ENCODE results near the gene CMTM2. TPM values are rescaled to one million over a fixed set of nuclear protein-coding genes. Genes with fewer than 3 reads are reported as not detected.
"Not testable (repeated sequence)": the region's sequence is repeated elsewhere in the genome, so short reads cannot be mapped to it uniquely, and the experiment has no call there.

The CMTM2 gene
- total and polyA plus RNA-seq, 12 donors: 0.17 to 0.80 (median 0.55) TPM; not detected in 9

DNA sequence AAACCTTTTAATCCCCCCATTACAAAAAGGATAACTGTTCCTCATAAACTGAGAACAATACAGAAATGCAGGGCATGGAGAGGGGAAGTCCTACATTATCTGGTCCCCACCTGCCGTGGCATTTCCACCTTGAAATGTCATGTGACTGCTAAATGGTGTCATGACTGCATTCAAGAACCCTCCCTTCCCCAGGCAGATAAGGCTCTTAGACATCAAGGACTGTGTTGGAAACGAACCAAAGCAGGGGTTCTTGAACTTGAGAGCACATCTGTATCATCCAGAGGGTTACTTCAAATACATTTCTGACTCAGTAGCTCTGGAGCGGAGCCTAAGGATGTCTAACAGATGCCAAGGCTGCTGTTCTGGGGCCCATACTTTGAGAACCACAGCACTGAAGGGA lies 43.6 kb downstream of the CMTM2 start:
- intact Hi-C loops (cut with DNase I): no loop called here
- no peaks in the 10 kb centered on the region for H3K9me3 ChIP-seq (replicated peaks in 1 of 3)

DNA sequence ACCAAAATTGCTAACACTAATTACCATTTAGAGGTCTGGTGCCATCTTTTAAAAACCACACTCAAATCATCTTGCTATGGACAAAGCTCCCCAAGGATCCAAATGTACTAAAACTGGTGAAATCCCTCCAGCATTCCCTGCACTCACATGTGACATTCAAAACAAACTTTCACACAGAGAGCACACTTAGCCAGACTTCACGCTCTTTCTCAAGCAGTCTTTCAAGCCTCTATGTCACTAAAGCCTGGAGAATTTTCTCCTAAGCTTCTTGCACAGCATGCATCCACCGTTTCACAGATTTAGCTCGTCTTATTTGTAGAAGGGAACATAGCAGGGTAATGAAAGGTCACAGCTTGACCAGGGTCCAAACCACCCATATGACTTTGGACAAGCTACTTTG lies 44.5 kb downstream of the CMTM2 start:
- no peak for TF ChIP-seq POLR2A (IDR thresholded peaks at IDR 0.05)
- TF ChIP-seq, protein P1, sequence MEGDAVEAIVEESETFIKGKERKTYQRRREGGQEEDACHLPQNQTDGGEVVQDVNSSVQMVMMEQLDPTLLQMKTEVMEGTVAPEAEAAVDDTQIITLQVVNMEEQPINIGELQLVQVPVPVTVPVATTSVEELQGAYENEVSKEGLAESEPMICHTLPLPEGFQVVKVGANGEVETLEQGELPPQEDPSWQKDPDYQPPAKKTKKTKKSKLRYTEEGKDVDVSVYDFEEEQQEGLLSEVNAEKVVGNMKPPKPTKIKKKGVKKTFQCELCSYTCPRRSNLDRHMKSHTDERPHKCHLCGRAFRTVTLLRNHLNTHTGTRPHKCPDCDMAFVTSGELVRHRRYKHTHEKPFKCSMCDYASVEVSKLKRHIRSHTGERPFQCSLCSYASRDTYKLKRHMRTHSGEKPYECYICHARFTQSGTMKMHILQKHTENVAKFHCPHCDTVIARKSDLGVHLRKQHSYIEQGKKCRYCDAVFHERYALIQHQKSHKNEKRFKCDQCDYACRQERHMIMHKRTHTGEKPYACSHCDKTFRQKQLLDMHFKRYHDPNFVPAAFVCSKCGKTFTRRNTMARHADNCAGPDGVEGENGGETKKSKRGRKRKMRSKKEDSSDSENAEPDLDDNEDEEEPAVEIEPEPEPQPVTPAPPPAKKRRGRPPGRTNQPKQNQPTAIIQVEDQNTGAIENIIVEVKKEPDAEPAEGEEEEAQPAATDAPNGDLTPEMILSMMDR (IDR thresholded peaks at IDR 0.05): no peak
- DNase-seq: no peak
- WGBS, 4 donors: 93 to 100% (median 94%) methylated on average over 3 of the region's 3 CpGs
- no peaks in the 10 kb centered on the region for H3K9me3 ChIP-seq (replicated peaks in 1 of 3)
- no peaks in the 10 kb centered on the region for H3K36me3 ChIP-seq (replicated peaks in 1 of 2)
- no peak overlapping the region for H3K27ac ChIP-seq
- H3K4me1 ChIP-seq (replicated peaks in 1 of 2): peaks cover 6 to 13% of the 10 kb centered on the region in 2 donors
- H3K27me3 ChIP-seq: no peaks in the 10 kb centered on the region
- intact Hi-C loops (cut with DNase I): no loop called here
- no peak overlapping the region for H3K4me3 ChIP-seq

More for the DNA sequence above, 43.6 kb downstream of the CMTM2 start:
- H3K4me1 ChIP-seq (replicated peaks in 1 of 2): peaks cover 15% of the 10 kb centered on the region in 2 donors
- H3K36me3 ChIP-seq (replicated peaks in 1 of 2): no peaks in the 10 kb centered on the region
- H3K27ac ChIP-seq: peak overlapping the region in 1 of 5 donors; percentile 2
- DNase-seq: peak in 2 of 7 donors; percentile 56 to 69
- no peak overlapping the region for H3K4me3 ChIP-seq
- TF ChIP-seq, protein P1 (IDR thresholded peaks at IDR 0.05): no peak
- no peak for TF ChIP-seq POLR2A (IDR thresholded peaks at IDR 0.05)
- 28 to 52% (median 42%) methylated on average over 2 to 3 of the region's 3 CpGs for WGBS, 4 donors
- no peaks in the 10 kb centered on the region for H3K27me3 ChIP-seq

DNA sequence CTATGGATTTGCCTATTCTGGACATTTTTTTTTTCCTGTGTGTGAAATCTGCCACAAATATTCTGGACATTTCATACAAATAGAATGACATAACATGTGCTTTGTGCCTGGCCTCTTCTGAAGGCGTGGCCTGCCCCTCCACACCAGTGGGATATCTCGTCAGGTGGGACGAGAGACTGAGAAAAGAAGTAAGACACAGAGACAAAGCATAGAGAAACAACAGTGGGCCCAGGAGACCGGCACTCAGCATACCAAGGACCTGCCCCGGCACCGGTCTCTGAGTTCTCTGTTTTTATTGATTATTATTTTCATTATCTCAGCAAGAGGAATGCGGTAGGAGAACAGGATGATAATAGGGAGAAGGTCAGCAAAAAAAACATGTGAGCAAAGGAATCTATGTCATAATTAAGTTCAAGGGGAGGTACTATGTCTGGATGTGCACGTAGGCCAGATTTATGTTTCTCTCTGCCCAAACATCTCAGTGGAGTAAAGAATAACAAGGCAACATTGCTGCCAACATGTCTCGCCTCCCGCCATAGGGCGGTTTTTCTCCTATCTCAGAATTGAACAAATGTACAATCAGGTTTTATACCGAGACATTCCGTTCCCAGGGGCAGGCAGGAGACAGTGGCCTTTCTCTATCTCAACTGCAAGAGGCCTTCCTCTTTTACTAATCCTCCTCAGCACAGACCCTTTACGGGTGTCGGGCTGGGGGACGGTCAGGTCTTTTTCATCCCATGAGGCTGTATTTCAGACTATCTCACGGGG lies 48.5 kb downstream of the CMTM2 start:
- DNase-seq; intact Hi-C loops (cut with DNase I): not testable (repeated sequence)
- WGBS, 4 donors: 79 to 86% (median 83%) methylated on average over 17 of the region's 17 CpGs

DNA sequence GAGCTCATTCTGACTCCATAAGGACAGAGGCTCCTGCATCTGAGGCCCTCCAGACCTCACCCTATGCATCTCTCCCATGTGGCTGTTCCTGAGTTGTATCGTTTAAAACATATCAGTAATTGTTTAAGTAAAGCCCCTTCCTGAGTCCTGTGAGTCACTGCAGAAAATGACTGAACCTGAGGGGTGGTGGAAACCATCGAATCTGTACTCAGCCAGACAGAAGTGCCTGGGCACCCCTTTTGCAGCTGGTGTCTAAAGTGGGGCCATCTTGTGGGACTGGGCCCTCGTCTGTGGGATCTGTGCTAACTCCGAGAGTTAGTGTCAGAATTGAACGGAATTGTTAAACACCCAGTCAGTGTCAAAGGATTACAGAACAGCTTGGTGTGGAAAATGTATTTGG lies 50.6 kb downstream of the CMTM2 start:
- Histone ChIP-seq H3K4me1 (replicated peaks in 1 of 2) (no peaks in the 10 kb centered on the region), H3K36me3 (replicated peaks in 1 of 2) (no peaks in the 10 kb centered on the region), H3K27me3 (no peaks in the 10 kb centered on the region), H3K4me3 (no peak overlapping the region), H3K9me3 (replicated peaks in 1 of 3) (no peaks in the 10 kb centered on the region), H3K27ac (no peak overlapping the region)
- no peak for DNase-seq
- 95 to 99% (median 97%) methylated on average over 5 of the region's 5 CpGs for WGBS, 4 donors
- intact Hi-C loops (cut with DNase I): no loop called here
- TF ChIP-seq, protein P1 (IDR thresholded peaks at IDR 0.05): no peak
- no peak for TF ChIP-seq POLR2A (IDR thresholded peaks at IDR 0.05)

More for the DNA sequence above, 48.5 kb downstream of the CMTM2 start:
- H3K27me3 ChIP-seq; H3K36me3 ChIP-seq (replicated peaks in 1 of 2); H3K4me1 ChIP-seq (replicated peaks in 1 of 2); H3K9me3 ChIP-seq (replicated peaks in 1 of 3); H3K4me3 ChIP-seq; H3K27ac ChIP-seq: not testable (repeated sequence)

DNA sequence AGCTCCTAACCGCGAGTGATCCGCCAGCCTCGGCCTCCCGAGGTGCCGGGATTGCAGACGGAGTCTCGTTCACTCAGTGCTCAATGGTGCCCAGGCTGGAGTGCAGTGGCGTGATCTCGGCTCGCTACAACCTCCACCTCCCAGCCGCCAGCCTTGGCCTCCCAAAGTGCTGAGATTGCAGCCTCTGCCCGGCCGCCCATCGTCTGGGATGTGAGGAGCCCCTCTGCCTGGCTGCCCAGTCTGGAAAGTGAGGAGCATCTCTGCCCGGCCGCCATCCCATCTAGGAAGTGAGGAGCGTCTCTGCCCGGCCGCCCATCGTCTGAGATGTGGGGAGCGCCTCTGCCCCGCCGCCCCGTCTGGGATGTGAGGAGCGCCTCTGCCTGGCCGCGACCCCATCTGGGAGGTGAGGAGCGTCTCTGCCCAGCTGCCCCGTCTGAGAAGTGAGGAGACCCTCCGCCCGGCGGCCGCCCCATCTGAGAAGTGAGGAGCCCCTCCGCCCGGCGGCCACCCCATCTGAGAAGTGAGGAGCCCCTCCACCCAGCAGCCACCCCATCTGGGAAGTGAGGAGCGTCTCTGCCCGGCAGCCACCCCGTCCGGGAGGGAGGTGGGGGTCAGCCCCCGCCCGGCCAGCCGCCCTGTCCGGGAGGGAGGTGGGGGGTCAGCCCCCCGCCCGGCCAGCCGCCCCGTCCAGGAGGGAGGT lies 51.4 kb downstream of the CMTM2 start:
- H3K27me3 ChIP-seq; H3K27ac ChIP-seq; intact Hi-C loops (cut with DNase I); H3K4me3 ChIP-seq; H3K9me3 ChIP-seq (replicated peaks in 1 of 3); H3K4me1 ChIP-seq (replicated peaks in 1 of 2); H3K36me3 ChIP-seq (replicated peaks in 1 of 2); DNase-seq: not testable (repeated sequence)
- 90 to 95% (median 94%) methylated on average over 2 to 26 of the region's 49 CpGs for WGBS, 4 donors

DNA sequence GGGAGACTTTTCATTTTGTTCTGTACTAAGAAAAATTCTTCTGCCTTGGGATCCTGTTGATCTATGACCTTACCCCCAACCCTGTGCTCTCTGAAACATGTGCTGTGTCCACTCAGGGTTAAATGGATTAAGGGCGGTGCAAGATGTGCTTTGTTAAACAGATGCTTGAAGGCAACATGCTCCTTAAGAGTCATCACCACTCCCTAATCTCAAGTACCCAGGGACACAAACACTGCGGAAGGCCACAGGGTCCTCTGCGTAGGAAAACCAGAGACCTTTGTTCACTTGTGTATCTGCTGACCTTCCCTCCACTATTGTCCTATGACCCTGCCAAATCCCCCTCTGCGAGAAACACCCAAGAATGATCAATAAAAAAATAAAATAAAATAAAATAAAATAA lies 52.3 kb downstream of the CMTM2 start:
- H3K36me3 ChIP-seq (replicated peaks in 1 of 2); H3K4me3 ChIP-seq; H3K9me3 ChIP-seq (replicated peaks in 1 of 3); H3K4me1 ChIP-seq (replicated peaks in 1 of 2); H3K27me3 ChIP-seq; H3K27ac ChIP-seq; intact Hi-C loops (cut with DNase I); DNase-seq: not testable (repeated sequence)
- 94 to 100% (median 97%) methylated on average over 3 to 4 of the region's 4 CpGs for WGBS, 4 donors
